Activated CD8-positive, alpha-beta memory T cell treated with anti-CD3 and anti-CD28 coated beads for 24 hours (primary cell): ENCODE measurements around the gene NAT9.

Source experiments
- DNase-seq: peaks from one replicate; pipeline ENCODE4 v3.0.0-alpha.2; 2020

The NAT9 gene

GRCh38 chr17:74776044-74776962 lies at the start of gene NAT9:
Gene NAT9 (minus strand): TSS chr17:74776345. CDS start chr17:74775698, 647 bp downstream.
- peak; percentile 100 for DNase-seq

DNA sequence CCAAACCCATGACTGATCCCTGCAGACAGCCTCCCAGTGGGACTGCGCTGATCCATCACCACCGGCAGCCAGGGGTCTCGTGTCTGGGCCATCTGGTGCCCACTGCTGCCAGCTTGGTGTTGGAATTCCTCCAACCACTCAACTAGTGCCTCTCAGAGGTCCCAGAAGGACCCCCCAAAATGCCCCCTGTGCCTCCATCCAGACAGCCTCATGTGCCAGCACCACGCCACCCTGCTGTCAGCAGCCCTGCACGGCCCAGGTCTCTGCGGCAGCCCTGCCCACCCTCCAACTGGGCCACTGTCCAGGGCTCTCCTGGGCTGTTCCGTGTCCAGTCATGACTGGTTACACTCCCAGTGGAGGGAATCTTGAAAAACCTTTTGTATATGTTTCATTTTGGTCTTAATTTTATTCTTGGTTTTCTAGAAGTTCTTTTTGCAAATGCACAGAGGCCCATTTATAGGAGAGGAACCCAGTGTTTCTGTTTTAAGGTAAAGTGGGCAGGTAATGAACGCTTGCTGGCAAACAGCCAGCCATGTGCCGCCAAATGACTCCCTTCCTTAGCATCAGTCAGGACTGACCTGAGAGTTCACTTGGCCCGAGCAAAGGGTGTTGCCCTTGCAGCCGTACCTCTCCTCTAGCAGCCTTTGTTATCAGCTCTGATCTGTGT lies 48.9 kb upstream of the NAT9 start:
- no peak for DNase-seq

GRCh38 chr17:74822939-74823367 lies 46.8 kb upstream of the NAT9 start:
- no peak for DNase-seq

DNA sequence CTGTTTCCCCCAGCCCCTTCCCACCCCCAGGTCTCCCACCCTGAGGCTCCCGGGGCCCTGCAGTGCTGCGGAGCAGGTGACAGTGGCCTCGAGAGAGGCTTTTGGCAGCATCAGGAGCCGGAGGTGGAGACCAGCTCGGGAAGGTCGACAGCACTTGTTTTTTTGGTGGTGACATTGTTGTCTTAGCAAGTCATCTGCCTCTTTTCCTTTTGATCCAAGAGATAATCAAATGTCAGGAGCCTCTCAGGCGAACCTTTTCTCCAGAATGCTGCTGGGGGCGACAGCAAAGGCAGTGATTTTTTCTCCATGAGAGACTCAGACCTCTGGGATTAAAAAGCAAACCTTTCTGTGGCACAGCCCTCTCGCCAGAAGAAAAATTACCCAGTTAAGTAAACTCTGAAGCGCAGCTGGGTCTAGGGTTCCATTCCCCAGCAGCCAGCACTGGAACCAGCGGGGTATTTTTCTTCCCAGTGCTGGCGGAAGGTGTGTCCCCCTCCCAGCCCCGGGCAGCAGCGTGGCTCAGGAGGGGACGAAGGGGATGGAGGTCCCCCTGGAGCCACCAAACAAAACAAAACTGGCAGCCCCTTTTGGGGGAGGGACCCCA lies 46.3 kb upstream of the NAT9 start:
- DNase-seq: no peak

- no peak for DNase-seq
These were observed 45.6 kb upstream of the NAT9 start for GRCh38 chr17:74821655-74822334.

GRCh38 chr17:74819801-74820436 lies 43.8 kb upstream of the NAT9 start:
- DNase-seq: no peak

DNA sequence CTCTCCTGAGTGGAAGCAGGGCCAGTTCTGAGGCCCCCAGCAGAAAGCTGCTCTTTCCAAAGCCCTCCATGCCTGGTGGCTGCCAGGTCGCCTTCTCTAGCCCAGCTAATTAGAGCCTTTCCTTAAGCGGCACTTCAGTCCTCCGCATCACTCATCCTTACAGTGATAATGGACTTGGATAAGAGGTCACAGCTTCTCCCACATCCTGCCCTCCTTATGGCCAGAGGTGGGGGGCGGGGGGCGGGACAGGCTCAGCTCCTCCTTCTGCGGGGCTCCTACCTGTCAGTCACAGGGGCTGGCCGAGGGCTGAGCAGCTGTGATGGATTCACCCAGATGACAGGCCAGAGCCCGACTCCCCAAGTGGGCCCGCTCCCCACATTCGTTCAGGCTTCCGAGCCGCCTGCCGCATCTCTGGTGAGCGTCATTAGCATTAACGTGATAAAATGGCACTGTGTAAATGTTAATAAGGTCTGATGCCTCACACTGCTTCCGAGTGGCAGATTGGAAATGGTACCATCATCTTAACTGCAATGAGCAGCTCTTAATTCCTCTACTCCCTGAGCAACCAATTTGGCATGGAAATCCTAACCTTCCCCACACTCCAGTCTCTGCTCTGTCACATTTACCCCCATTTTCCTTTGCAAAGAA lies 42.3 kb upstream of the NAT9 start:
- DNase-seq: no peak

DNA sequence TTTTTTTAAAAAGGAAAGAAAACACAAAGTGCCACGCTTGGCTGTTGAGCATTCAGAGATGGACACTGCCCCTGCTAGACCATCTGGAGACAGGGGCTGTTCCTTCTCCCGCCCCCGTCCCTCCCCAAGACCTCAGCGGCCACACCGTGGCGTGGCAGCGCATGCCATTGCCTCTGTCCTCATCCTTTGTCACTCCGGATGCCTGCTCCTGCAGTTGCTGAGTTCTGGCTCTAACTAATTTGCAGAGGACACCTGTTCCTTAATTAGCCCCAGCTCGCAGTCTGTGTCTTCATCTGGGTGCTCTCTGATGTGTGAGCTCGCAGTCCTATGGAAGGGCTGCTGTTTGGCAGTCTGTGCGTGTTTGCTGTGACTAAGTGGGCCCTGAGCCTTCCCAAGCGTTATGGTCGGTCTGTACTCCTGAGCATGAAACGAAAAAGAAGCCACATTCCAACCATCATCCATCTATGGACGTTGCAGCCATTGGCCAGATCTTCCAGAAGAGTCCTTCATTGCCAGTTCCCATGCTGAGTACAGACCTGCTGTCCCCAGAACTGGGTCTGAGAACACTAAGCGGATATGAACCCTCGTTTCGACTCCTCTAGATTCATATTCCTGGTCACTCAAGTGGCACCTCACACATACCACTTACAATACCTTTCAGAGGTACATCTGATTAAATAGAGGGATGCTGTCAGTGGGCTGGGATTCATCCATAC lies 40.9 kb upstream of the NAT9 start:
- no peak for DNase-seq

- no peak for DNase-seq
These were observed 39.6 kb upstream of the NAT9 start for GRCh38 chr17:74815550-74816370.

GRCh38 chr17:74815067-74815466 lies 38.9 kb upstream of the NAT9 start:
- no peak for DNase-seq

- DNase-seq: no peak
These were observed 38.3 kb upstream of the NAT9 start for GRCh38 chr17:74814453-74814852.

DNA sequence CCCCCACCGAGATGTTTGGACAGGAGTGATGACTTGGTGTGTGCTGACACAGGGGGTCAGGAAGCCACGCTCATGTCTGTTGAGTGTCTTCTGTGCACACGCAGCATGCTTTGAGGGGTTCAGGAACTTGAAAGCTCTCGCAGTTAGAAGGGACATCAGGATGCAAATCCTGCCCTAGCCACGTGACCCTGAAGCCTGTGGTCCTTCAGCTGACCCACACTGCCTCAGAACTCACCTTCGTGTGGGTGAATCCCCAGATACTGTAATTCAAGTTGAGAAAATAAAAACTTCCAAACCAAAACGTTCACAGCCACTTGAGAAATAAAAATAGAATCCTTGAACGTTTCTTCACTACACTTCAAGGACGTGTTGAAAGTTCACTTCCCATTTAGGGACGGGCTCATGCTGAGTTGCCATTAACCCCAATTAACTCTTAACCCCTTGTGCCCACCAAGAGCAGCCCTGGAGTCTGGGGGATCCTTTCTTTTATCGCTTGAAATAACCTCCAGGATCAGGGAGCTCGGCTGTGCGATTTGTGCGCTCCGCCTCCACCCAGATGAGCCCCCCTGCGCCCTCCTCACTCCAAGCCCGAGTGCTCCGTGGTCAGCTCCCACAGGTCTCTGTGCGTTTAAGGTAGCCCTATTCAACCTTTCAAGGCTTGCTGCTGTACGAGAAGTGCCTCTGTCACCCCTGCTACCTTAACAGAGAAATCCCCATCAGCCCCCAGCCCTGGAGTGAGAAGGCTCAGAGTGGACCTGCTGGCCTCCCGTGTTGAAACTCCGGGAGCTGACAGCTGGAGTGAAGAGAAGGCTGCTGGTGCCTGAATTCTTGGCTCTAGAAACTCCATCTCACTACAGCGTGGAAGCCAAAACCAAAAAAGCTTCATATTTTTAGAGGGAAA lies 36.2 kb upstream of the NAT9 start:
- no peak for DNase-seq

DNA sequence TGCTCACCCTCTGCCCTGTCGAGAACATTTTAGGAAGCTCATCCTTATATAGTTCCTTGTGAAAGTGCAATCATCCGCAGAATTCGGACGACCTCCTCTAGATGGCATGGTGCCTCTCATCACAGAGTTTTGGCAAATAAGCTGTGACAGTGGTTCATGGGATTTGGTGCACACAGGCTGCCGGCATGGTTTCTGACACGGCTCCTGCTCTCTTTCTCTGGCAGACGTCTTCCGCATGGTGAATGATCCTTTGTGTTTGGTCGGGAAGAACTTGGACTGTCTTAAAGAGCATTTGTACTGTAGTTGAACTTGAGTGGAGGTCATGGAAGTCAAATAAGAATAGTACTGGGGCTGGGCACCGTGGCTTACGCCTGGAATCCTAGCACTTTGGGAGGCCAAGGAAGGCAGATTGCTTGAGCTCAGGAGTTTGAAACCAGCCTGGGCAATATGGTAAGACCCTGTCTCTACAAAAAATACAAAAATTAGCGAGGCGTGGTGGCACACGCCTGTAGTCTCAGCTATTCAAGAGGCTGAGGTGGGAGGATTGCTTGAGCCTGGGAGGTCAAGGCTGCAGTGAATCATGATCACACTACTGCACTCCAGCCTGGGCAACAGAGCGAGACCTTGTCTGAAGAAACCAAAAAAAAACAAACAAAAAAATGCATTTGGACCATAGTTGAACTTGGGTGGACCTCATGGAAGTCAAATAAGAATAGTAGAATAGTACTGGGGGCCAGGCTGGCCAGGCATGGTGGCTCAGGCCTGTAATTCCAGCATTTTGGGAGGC lies 34.7 kb upstream of the NAT9 start:
- no peak for DNase-seq

- DNase-seq: no peak
These were observed 32.7 kb upstream of the NAT9 start for GRCh38 chr17:74808714-74809430.

DNA sequence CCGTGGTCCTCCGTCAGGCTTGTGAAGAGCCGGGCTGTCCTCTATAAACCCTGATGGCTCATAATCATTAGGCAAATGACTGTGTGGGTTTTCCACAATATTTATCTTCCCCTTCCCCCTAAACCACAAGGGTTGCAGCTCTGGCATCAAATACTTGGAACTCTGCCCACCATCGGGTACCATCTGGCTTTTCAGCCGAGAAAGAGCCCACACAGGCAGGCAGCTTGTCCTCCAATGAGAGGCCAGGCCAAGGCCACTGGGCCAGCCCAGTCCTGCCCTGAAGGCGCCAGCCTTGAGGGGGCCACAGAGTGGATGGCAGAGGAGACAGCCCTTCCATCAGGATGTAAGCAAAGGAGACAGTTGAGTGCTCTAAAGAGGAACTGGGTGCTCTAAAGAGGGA lies 31.8 kb upstream of the NAT9 start:
- DNase-seq: no peak

DNA sequence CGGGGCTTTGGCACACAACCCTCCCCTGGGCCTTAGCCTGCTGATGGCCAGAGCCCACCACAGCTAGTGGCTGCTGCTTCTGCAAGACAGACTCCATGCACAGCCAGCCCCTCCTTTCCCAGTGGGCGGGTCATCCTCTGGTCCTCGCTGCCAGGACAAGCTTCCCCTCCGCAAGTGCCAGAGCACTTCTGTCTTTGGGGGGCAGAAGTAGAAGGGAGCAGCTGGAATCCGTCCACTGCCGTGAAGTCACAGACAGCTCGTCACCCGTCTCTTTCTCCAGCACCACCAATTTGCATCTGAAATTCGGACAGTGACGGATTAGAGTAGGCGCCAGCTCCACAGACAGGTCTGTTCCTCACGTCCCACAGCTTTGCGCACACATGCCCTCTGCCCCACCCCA lies 31.3 kb upstream of the NAT9 start:
- DNase-seq: no peak

DNA sequence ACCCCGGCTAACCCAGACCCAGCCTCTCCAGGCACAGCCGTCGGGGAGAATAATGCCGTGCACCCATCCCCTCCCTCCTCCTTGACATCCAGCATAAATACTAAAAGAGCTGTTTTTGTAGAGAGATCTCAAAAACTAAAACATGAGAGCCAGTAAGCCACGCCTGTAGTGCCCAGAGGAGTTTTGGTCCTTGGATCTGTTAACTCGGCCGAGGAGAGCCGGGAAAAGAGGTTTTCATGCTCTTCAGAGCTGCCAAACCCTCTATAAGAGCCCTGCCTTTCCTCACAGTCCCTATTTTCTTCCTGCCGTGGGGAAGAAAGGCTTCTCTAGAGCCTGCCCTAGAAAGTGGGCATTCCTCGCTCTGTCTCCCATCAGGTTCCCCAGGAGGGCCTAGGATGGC lies 30.2 kb upstream of the NAT9 start:
- DNase-seq: no peak

DNA sequence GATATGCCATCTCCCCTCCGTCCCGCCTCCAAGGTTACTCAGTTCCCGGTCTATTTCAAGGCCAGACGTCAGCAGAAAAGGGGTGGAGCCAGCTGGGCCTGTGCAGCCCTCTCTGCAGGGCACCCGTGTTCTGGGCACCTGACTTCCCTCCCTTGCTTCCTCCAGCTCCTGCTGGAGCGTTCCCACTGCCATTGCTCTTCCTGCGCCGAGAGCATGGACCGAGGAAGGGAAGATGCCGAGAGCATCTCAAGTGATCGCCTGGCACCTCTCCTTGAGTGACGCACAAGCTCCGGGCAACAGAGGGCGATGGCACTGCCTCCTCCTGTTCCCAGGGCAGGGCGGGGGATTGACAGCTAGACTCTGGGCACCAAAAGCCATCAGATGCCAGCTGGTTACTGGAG lies 29.4 kb upstream of the NAT9 start:
- DNase-seq: no peak
